ENCODE data around the gene CACNB3. TPM values are rescaled to one million over a fixed set of nuclear protein-coding genes. Genes with fewer than 3 reads are reported as not detected.

The CACNB3 gene
- total and polyA plus RNA-seq, 9 of the 15 experiments (the other 6 are each of a cell fraction or from before 2014, with no cell fraction given) = 0.24 to 2.0 (median 1.5) TPM

- TF ChIP-seq NFRKB (IDR thresholded peaks at IDR 0.05; ENCODE audit: low read depth) (no peak), GATAD2B (IDR thresholded peaks at IDR 0.05; ENCODE audit: borderline replicate concordance) (peak; percentile 92), NFYB (IDR thresholded peaks at IDR 0.05; ENCODE audit: extremely low read depth, insufficient read length) (no peak), ZNF24 (IDR thresholded peaks at IDR 0.05) (peak; percentile 69), SFPQ (IDR thresholded peaks at IDR 0.05; ENCODE audit: low read depth, low read length) (no peak), MITF (IDR thresholded peaks at IDR 0.05) (no peak), JUNB (CRISPR knock-in tag; conservative IDR thresholded peaks at IDR 0.05) (no peak), TCF3 (CRISPR knock-in tag; IDR thresholded peaks at IDR 0.05) (peak; percentile 50; the same call in 1 of the 2 replicates), ZNF57 (CRISPR knock-in tag; IDR thresholded peaks at IDR 0.05) (no peak), SREBF2 (CRISPR knock-in tag; IDR thresholded peaks at IDR 0.05) (no peak), SMAD2 (IDR thresholded peaks at IDR 0.05; ENCODE audit: low read depth, low read length) (no peak), NONO (IDR thresholded peaks at IDR 0.05; ENCODE audit: low read depth in 2 of 2, low read length in 1 of 2) (peak; percentile 55 to 93; a peak in 3 of 4 replicates), ELK3 (CRISPR knock-in tag; IDR thresholded peaks at IDR 0.05) (no peak), POLR2AphosphoS5 (IDR thresholded peaks at IDR 0.05; ENCODE audit: control insufficient read depth, insufficient read depth, low read depth, low read length) (peak; percentile 42; the same call in 1 of the 2 replicates), TFAM (CRISPR knock-in tag; conservative IDR thresholded peaks at IDR 0.05) (no peak), TCFL5 (CRISPR knock-in tag; conservative IDR thresholded peaks at IDR 0.05) (no peak), TEAD2 (tag; IDR thresholded peaks at IDR 0.05) (no peak), EP300 (IDR thresholded peaks at IDR 0.05; ENCODE audit: low read length) (no peak), ZNF507 (tag; conservative IDR thresholded peaks at IDR 0.05) (no peak), MIER1 (IDR thresholded peaks at IDR 0.05; ENCODE audit: low read depth) (no peak)
- TF ChIP-seq, protein P1, sequence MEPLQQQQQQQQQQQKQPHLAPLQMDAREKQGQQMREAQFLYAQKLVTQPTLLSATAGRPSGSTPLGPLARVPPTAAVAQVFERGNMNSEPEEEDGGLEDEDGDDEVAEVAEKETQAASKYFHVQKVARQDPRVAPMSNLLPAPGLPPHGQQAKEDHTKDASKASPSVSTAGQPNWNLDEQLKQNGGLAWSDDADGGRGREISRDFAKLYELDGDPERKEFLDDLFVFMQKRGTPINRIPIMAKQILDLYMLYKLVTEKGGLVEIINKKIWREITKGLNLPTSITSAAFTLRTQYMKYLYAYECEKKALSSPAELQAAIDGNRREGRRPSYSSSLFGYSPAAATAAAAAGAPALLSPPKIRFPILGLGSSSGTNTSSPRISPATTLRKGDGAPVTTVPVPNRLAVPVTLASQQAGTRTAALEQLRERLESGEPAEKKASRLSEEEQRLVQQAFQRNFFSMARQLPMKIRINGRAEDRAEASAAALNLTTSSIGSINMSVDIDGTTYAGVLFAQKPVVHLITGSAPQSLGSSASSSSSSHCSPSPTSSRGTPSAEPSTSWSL (CRISPR knock-in tag; IDR thresholded peaks at IDR 0.05; ENCODE audit: borderline replicate concordance) = no peak
These were observed 3.8 kb upstream of the CACNB3 start (continued) for GRCh38 chr12:48814262-48815125.
